ENCODE results near the gene IGSF22. TPM values are rescaled to one million over a fixed set of nuclear protein-coding genes. Genes with fewer than 3 reads are reported as not detected.
"Not testable (repeated sequence)": the region's sequence is repeated elsewhere in the genome, so short reads cannot be mapped to it uniquely, and the experiment has no call there.

The IGSF22 gene
- total RNA-seq, 1 donor from 2014 or later = 1.4 TPM

GRCh38 chr11:18696638-18697225 is 29.3 kb downstream of the IGSF22 start:
- Mint-ChIP-seq H3K9me3 (no peaks in the 10 kb centered on the region), H3K27ac (no peak overlapping the region), H3K27me3 (peaks cover 6% of the 10 kb centered on the region), H3K4me1 (peaks cover 17% of the 10 kb centered on the region), H3K4me3 (no peak overlapping the region), H3K36me3 (ENCODE audit: low read depth) (no peaks in the 10 kb centered on the region)
- ChIA-PET CTCF (interaction anchor here (3.3 kb wide), 1 partner anchor 26 kb away, joined by 16 read pairs; no protein-coding TSS in a partner anchor), POLR2A (no interaction called here)
- DNase-seq (no peak), ATAC-seq (ENCODE audit: low read depth) (no peak)
- no peak for TF ChIP-seq CTCF (IDR thresholded peaks at IDR 0.05)
- intact Hi-C loops (cut with micrococcal nuclease) = no loop called here

- ChIA-PET POLR2A (no interaction called here), CTCF (no interaction called here)
- no peak overlapping the region for H3K4me3 Mint-ChIP-seq
- H3K4me1 Mint-ChIP-seq = peaks cover 4% of the 10 kb centered on the region
- ATAC-seq (ENCODE audit: low read depth) (no peak), DNase-seq (no peak)
- TF ChIP-seq CTCF (IDR thresholded peaks at IDR 0.05) = no peak
- intact Hi-C loops (cut with micrococcal nuclease) = no loop called here
- peaks cover 6% of the 10 kb centered on the region for H3K27me3 Mint-ChIP-seq
- H3K27ac Mint-ChIP-seq = no peak overlapping the region
- no peaks in the 10 kb centered on the region for H3K9me3 Mint-ChIP-seq
- no peaks in the 10 kb centered on the region for H3K36me3 Mint-ChIP-seq (ENCODE audit: low read depth)
Observed at GRCh38 chr11:18692941-18693760, 32.8 kb downstream of the IGSF22 start.

GRCh38 chr11:18691467-18692140 is 34.4 kb downstream of the IGSF22 start:
- ATAC-seq (ENCODE audit: low read depth); H3K4me1 Mint-ChIP-seq; H3K9me3 Mint-ChIP-seq; DNase-seq; H3K27ac Mint-ChIP-seq; H3K27me3 Mint-ChIP-seq; CTCF ChIA-PET; H3K4me3 Mint-ChIP-seq; POLR2A ChIA-PET; H3K36me3 Mint-ChIP-seq (ENCODE audit: low read depth); intact Hi-C loops (cut with micrococcal nuclease): not testable (repeated sequence)

- no peak for TF ChIP-seq CTCF (IDR thresholded peaks at IDR 0.05)
- intact Hi-C loops (cut with micrococcal nuclease) = no loop called here
- CTCF ChIA-PET = no interaction called here
Observed at GRCh38 chr11:18684267-18684666, 41.7 kb downstream of the IGSF22 start.

GRCh38 chr11:18682466-18682865 is 43.5 kb downstream of the IGSF22 start:
- no peak for ATAC-seq (ENCODE audit: low read depth)

More at GRCh38 chr11:18684267-18684666, 41.7 kb downstream of the IGSF22 start:
- DNase-seq (no peak), ATAC-seq (ENCODE audit: low read depth) (no peak)
- no peak overlapping the region for H3K27ac Mint-ChIP-seq
- H3K4me1 Mint-ChIP-seq = no peaks in the 10 kb centered on the region
- POLR2A ChIA-PET = no interaction called here
- H3K9me3 Mint-ChIP-seq = no peaks in the 10 kb centered on the region
- H3K36me3 Mint-ChIP-seq (ENCODE audit: low read depth) = no peaks in the 10 kb centered on the region
- peaks cover 13% of the 10 kb centered on the region for H3K27me3 Mint-ChIP-seq
- no peak overlapping the region for H3K4me3 Mint-ChIP-seq

GRCh38 chr11:18681949-18682348 is 44.0 kb downstream of the IGSF22 start:
- intact Hi-C loops (cut with micrococcal nuclease) = not testable (repeated sequence)

More at GRCh38 chr11:18682466-18682865, 43.5 kb downstream of the IGSF22 start:
- no peak for TF ChIP-seq CTCF (IDR thresholded peaks at IDR 0.05)
- peaks cover 16% of the 10 kb centered on the region for H3K27me3 Mint-ChIP-seq
- intact Hi-C loops (cut with micrococcal nuclease) = no loop called here
- no peaks in the 10 kb centered on the region for H3K36me3 Mint-ChIP-seq (ENCODE audit: low read depth)
- CTCF ChIA-PET = no interaction called here
- no peaks in the 10 kb centered on the region for H3K9me3 Mint-ChIP-seq
- no peak overlapping the region for H3K27ac Mint-ChIP-seq
- DNase-seq = no peak
- no peak overlapping the region for H3K4me3 Mint-ChIP-seq
- POLR2A ChIA-PET = no interaction called here
- H3K4me1 Mint-ChIP-seq = no peaks in the 10 kb centered on the region

More at GRCh38 chr11:18681949-18682348, 44.0 kb downstream of the IGSF22 start:
- H3K4me1 Mint-ChIP-seq; H3K27ac Mint-ChIP-seq; H3K9me3 Mint-ChIP-seq; H3K36me3 Mint-ChIP-seq (ENCODE audit: low read depth); DNase-seq; ATAC-seq (ENCODE audit: low read depth); H3K4me3 Mint-ChIP-seq; CTCF ChIA-PET; POLR2A ChIA-PET: not testable (repeated sequence)
- peaks cover 16% of the 10 kb centered on the region for H3K27me3 Mint-ChIP-seq

Measured in activated B cell treated with CpG ODN at 0.5 μM for 24 hours (primary cell).